Heart right ventricle (tissue), 16 donors: ENCODE results near the gene CIROP. TPM values are rescaled to one million over a fixed set of nuclear protein-coding genes. Genes with fewer than 3 reads are reported as not detected.

Source experiments
- ATAC-seq, 8 donors: fragments of 200-7000 bp; cut with Tn5 transposase; one replicate each; pipeline ENCODE4 v1.9.1; 2020; ENCODE audit warnings: mild to moderate bottlenecking in 8 of 8, moderate library complexity in 8 of 8, moderate number of reproducible peaks in 1 of 8
- DNase-seq, 2 donors: peaks; one replicate each; pipeline ENCODE4 v3.0.0-alpha.2; 2020
- H3K27ac ChIP-seq, 10 donors: fragments of 200-600 bp; sonication (generic) in 2 of 10; one replicate each; pipeline versions ENCODE4 v1.5.0 to v1.8.0; 2020 to 2022; ENCODE audit warnings: mild to moderate bottlenecking in 3 of 10
- H3K27me3 ChIP-seq, 7 donors: fragments of 200-600 bp; one replicate each; pipeline ENCODE4 v1.8.0; 2021 to 2022; ENCODE audit warnings: mild to moderate bottlenecking in 2 of 7
- H3K36me3 ChIP-seq, 9 donors: fragments of 200-600 bp; sonication (generic) in 1 of 9; one replicate each; pipeline versions ENCODE4 v1.5.0 to v1.8.0; 2020 to 2022; ENCODE audit warnings: mild to moderate bottlenecking in 2 of 9
- H3K4me1 ChIP-seq, 9 donors: fragments of 200-600 bp; sonication (generic) in 1 of 9; one replicate each; pipeline versions ENCODE4 v1.5.0 to v1.8.0; 2020 to 2022; ENCODE audit warnings: mild to moderate bottlenecking in 4 of 9
- H3K4me3 ChIP-seq, 10 donors: fragments of 200-600 bp; sonication (generic) in 2 of 10; one replicate each; pipeline versions ENCODE4 v1.5.0 to v1.8.0; 2020 to 2022; ENCODE audit warnings: mild to moderate bottlenecking in 7 of 10, moderate library complexity in 2 of 10
- H3K9me3 ChIP-seq, 11 donors: fragments of 200-600 bp in 10 of 11; sonication (generic) in 2 of 11; one replicate each; pipeline versions ENCODE4 v1.5.0 to v1.8.0; 2013 to 2022; ENCODE audit warnings: mild to moderate bottlenecking in 2 of 11, control low read depth in 1 of 11, moderate library complexity in 1 of 11
- WGBS, 2 donors: extraction: QIAGEN DNeasy Blood & Tissue Kit; methylation state at CpG; one replicate each; pipeline ENCODE4 v1.1.7; 2013; ENCODE audit warnings: inconsistent platforms in 1 of 2; 5-methylcytosine and 5-hydroxymethylcytosine counted together
- intact Hi-C, 10 donors: fragments of 100-400 bp; cut with DNase I; formaldehyde crosslinking; loops; one replicate each; pipeline versions ENCODE4 v1.11.1 to v1.14.2; 2022
- polyA plus RNA-seq, 2 donors: library from polyadenylated mRNA; stranded (reverse); fragments of 200-250 nt; gene quantifications; one replicate each; pipeline ENCODE4 v1.2.3, GENCODE V29; 2013
- total RNA-seq, 10 donors: library from RNA; stranded (reverse); fragmentation: NEBNext Ultra II Directional in 3 of 10; extraction: Animal tissue kit (Norgen Biotek cat#: 25700) in 3 of 10; gene quantifications; one replicate each; pipeline versions ENCODE4 v1.2.1 to v1.2.4, GENCODE V29; 2021 to 2023
- TF ChIP-seq, protein P1 (sequence below), 9 donors: fragments of 200-600 bp; sonication (generic) in 2 of 9; IDR thresholded peaks; one replicate each; pipeline versions ENCODE4 v1.5.0 to v1.8.0; 2021 to 2022; ENCODE audit warnings: antibody characterized with exemption in 9 of 9, mild to moderate bottlenecking in 5 of 9, moderate library complexity in 1 of 9
- donor health status: Arrhythmogenic right ventricular cardiomyopathy.
- donor health status: ischemic (EF 13 %, LVEDD 7.1; RV severe dilation, severe dysfunction).
- donor health status: healthy with polysubstance abuse.
- donor health status: DM: no; HTN: yes; CAD: no.
- donor health status: DM: no; HTN: no; CAD: no.
- donor health status: ischemic (EF 25% LVEDD 6.9; RV normal size, moderate dysfunction).
- donor health status: ischemic (EF 25% LVEDD 5.7; RV mildly dilated, moderate dysfunction).
- donor health status: healthy.
- donor health status: DM: yes; HTN: yes; CAD: no.
- donor health status: Ischemic cardiomyopathy.
- donor health status: ischemic (EF 35%, LVEDD 5.7; RV mildly dilated, moderate dysfunction).
- donor health status: nonischemic (EF 11% LVEDD 7.7; RV severe dilation, severe dysfunction).
- donor health status: DM: yes; HTN: yes; CAD: no.
- donor health status: PGD.
- donor health status: ischemic (EF 29% LVEDD 5.4; RV normal size, mild dysfunction).
- donor health status: nonischemic (EF 23%, LVEDD 6.1; RV moderate dilation, normal function).

The CIROP gene
- total and polyA plus RNA-seq, 12 donors: not detected

GRCh38 chr14:23102801-23103200 lies 2.0 kb downstream of the CIROP start:
- WGBS, 2 donors: 90 to 96% methylated on average over 2 of the region's 2 CpGs

GRCh38 chr14:23101986-23102625 lies 2.7 kb downstream of the CIROP start:
- H3K4me3 ChIP-seq: no peak overlapping the region
- intact Hi-C loops: no loop called here
- no peak overlapping the region for H3K27ac ChIP-seq
- no peaks in the 10 kb centered on the region for H3K9me3 ChIP-seq
- peaks cover 0 to 30% (median 19%) of the 10 kb centered on the region in 9 donors for H3K4me1 ChIP-seq
- H3K27me3 ChIP-seq: no peaks in the 10 kb centered on the region
- TF ChIP-seq, protein P1, sequence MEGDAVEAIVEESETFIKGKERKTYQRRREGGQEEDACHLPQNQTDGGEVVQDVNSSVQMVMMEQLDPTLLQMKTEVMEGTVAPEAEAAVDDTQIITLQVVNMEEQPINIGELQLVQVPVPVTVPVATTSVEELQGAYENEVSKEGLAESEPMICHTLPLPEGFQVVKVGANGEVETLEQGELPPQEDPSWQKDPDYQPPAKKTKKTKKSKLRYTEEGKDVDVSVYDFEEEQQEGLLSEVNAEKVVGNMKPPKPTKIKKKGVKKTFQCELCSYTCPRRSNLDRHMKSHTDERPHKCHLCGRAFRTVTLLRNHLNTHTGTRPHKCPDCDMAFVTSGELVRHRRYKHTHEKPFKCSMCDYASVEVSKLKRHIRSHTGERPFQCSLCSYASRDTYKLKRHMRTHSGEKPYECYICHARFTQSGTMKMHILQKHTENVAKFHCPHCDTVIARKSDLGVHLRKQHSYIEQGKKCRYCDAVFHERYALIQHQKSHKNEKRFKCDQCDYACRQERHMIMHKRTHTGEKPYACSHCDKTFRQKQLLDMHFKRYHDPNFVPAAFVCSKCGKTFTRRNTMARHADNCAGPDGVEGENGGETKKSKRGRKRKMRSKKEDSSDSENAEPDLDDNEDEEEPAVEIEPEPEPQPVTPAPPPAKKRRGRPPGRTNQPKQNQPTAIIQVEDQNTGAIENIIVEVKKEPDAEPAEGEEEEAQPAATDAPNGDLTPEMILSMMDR (IDR thresholded peaks at IDR 0.05): no peak
- peaks cover 0 to 26% (median 15%) of the 10 kb centered on the region in 9 donors for H3K36me3 ChIP-seq
- 81 to 84% methylated on average over 10 of the region's 10 CpGs for WGBS, 2 donors
- ATAC-seq (no peak), DNase-seq (no peak)

More at GRCh38 chr14:23102801-23103200, 2.0 kb downstream of the CIROP start:
- no peaks in the 10 kb centered on the region for H3K9me3 ChIP-seq
- H3K27me3 ChIP-seq: no peaks in the 10 kb centered on the region
- intact Hi-C loops: no loop called here
- no peak overlapping the region for H3K27ac ChIP-seq
- TF ChIP-seq, protein P1 (IDR thresholded peaks at IDR 0.05): no peak
- peaks cover 0 to 19% (median 14%) of the 10 kb centered on the region in 9 donors for H3K36me3 ChIP-seq
- DNase-seq: no peak
- ATAC-seq: no peak
- no peak overlapping the region for H3K4me3 ChIP-seq
- H3K4me1 ChIP-seq: peaks cover 0 to 23% (median 12%) of the 10 kb centered on the region in 9 donors

DNA sequence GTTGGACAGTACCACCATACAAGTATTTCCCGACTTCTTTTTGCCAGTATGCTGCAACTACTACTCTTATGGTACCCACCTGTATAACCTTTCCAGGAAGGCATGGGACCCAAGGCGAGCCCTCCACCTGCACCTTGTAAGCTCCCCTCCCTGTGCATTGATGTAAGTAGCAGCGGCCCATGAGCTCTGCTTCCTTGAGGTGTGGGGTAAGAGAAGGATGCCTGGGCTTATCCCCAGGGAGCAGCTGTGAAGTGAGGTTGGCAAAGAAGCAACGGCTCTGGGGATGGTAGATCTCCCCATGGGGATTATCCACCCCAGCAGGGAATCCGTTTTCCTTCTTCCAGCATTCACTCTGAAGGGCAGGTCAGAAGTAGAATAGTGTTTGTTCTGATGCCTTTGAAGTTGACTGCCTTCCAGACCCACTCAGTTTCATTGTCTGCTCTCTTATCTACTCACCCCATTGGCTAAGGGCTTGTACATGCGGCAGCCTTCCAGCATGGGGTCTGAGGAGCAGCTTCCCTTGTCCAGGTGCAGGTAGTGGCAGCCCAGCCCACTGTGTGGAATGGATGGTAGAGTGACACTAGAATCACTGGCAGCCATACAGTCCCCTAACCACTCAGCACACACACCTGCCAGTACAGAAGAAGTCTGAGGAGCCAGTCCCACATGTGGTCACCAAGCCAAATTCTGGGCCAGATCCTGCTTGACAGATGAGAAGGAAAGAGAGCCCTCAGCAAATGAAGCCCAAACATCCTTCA lies 3.4 kb downstream of the CIROP start:
- DNase-seq: no peak
- no peak for ATAC-seq
- Histone ChIP-seq H3K9me3 (no peaks in the 10 kb centered on the region), H3K27ac (no peak overlapping the region), H3K36me3 (peaks cover 0 to 27% (median 15%) of the 10 kb centered on the region in 9 donors), H3K4me3 (no peak overlapping the region), H3K4me1 (peaks cover 3 to 37% (median 26%) of the 10 kb centered on the region in 9 donors), H3K27me3 (no peaks in the 10 kb centered on the region)
- 73 to 78% methylated on average over 6 of the region's 6 CpGs for WGBS, 2 donors
- TF ChIP-seq, protein P1 (IDR thresholded peaks at IDR 0.05): no peak
- intact Hi-C loops: no loop called here

DNA sequence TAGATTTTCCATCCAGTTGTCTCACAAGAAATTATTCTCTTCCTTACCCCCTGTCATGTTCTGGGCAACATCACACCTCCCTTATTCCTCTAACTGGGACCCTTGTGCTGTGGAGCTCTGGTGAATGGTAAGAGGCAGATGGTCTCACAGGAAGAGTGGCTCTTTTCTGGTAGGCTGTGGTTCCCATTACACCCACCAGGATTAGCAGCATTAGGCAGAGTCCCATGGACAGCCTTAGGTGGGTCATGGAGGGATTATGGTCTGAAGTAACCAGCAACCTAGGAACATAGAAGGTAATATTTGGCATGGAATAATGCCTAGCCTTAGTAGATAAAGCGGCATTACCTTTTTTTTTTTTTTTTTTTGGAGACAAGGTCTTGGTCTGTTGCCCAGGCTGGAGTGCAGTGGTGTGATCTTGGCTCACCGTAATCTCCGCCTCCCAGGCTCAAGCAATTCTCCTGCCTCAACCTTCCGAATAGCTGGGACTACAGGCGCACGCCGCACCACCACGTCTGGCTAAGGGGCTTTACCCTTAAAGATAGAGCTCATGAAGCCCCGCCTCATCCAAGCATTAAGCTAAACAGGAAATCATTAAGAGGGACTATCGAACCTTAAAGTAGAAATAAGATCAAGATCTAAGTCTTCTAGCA lies 5.5 kb downstream of the CIROP start:
- H3K27me3 ChIP-seq: no peaks in the 10 kb centered on the region
- TF ChIP-seq, protein P1 (IDR thresholded peaks at IDR 0.05): no peak
- intact Hi-C loops: loop anchor here in 1 of 10 donors (5.0 kb wide), 1 partner anchor 848 kb away; no protein-coding TSS in a partner anchor
- no peaks in the 10 kb centered on the region for H3K9me3 ChIP-seq
- no peak for ATAC-seq
- H3K36me3 ChIP-seq: peaks cover 0 to 27% (median 15%) of the 10 kb centered on the region in 9 donors
- H3K4me1 ChIP-seq: peaks cover 3 to 35% (median 23%) of the 10 kb centered on the region in 9 donors
- H3K27ac ChIP-seq: no peak overlapping the region
- DNase-seq: no peak
- no peak overlapping the region for H3K4me3 ChIP-seq
- 59 to 72% methylated on average over 10 of the region's 10 CpGs for WGBS, 2 donors
